ENCODE results near the gene FCN2. TPM values are rescaled to one million over a fixed set of nuclear protein-coding genes. Genes with fewer than 3 reads are reported as not detected.

FCN2 gene
- total and polyA plus RNA-seq, 2 experiments from 2014 or later: not detected

DNA sequence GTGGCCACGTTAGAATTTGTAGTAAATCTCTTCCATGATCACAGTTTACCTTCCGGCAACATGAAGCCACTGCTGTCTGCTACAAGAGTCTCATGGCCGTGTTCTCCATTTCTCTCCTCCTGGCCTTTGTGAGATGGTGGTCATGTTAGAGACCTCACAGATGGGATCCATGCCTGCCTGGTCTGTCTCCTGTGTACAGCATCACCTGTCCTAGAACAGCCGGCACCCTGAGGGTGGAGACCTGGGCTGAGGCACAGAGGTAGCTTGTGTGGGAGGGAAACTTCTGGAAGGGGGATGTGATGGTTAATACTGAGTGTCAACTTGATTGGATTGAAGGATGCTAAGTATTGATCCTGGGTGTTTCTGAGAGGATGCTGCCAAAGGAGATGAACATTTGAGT is 3.1 kb upstream of the FCN2 start:
- no peaks in the 10 kb centered on the region for H4K20me1 ChIP-seq (ENCODE audit: insufficient read depth, poor library complexity, severe bottlenecking)
- WGBS (ENCODE audit: low lambda C conversion rate, missing lambda C conversion rate): 91% methylated on average over 4 of the region's 4 CpGs

DNA sequence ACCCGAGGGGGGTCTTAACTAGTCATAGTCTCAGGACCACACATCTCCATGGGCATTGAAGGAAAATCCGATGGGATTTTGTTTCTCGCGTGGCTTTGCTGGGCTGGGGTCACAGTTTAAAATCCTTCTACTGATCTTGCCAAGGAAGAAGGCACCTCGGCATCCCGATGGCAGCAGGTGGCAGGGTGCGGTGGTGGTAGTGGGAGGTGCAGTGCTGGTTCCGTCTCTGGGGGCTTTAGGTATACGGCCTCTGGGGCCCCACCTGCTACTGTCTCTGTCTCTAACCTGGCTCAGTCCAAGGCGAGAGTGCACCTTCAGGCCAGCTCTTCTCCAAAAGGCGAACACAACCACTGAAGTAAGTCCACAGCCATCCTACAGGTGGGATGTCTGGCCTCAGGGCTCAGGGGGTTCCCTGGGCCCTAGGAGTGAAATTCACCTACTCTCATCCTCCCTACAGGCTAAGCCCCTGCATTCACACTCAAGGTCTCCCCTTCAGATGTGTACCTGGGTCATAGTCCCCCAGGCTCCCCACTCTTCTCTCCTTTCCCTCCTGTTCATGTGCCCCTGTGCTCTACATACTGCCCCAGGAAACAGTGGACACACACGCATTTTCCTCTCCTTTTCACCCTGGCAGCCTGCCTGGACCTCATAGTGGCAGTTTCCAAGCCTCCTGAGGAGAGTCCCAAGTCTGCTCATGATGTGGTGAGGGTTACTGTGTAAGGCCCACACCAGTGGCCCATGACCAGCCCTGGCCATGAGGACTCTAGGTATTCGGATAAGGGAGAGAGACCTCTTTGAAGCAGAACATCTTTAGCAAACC is 736 bp upstream of the FCN2 start:
- no peaks in the 10 kb centered on the region for H4K20me1 ChIP-seq (ENCODE audit: insufficient read depth, poor library complexity, severe bottlenecking)
- H2AFZ ChIP-seq: no peak overlapping the region
- no peaks in the 10 kb centered on the region for H3K36me3 ChIP-seq (replicated peaks; ENCODE audit: insufficient read depth, low read depth)
- H3K9me2 ChIP-seq (replicated peaks; ENCODE audit: insufficient read depth): no peaks in the 10 kb centered on the region
- H3K4me1 ChIP-seq (ENCODE audit: insufficient read depth): no peaks in the 10 kb centered on the region
- no peaks in the 10 kb centered on the region for H3K9me3 ChIP-seq (ENCODE audit: low read depth)
- no peaks in the 10 kb centered on the region for H3K79me2 ChIP-seq
- no peak overlapping the region for H3K4me2 ChIP-seq
- peaks cover 5% of the 10 kb centered on the region for H3K27me3 ChIP-seq
- H3K27ac ChIP-seq: no peak overlapping the region
- no peak for TF ChIP-seq EZH2phosphoT487 (IDR thresholded peaks at IDR 0.05; ENCODE audit: low read depth, severe bottlenecking, unreplicated experiment)
- no peak for TF ChIP-seq EZH2 (IDR thresholded peaks at IDR 0.05; ENCODE audit: borderline replicate concordance)
- TF ChIP-seq, protein P1, sequence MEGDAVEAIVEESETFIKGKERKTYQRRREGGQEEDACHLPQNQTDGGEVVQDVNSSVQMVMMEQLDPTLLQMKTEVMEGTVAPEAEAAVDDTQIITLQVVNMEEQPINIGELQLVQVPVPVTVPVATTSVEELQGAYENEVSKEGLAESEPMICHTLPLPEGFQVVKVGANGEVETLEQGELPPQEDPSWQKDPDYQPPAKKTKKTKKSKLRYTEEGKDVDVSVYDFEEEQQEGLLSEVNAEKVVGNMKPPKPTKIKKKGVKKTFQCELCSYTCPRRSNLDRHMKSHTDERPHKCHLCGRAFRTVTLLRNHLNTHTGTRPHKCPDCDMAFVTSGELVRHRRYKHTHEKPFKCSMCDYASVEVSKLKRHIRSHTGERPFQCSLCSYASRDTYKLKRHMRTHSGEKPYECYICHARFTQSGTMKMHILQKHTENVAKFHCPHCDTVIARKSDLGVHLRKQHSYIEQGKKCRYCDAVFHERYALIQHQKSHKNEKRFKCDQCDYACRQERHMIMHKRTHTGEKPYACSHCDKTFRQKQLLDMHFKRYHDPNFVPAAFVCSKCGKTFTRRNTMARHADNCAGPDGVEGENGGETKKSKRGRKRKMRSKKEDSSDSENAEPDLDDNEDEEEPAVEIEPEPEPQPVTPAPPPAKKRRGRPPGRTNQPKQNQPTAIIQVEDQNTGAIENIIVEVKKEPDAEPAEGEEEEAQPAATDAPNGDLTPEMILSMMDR (IDR thresholded peaks at IDR 0.05; ENCODE audit: poor library complexity): no peak
- 94% methylated on average over 13 of the region's 13 CpGs for WGBS (ENCODE audit: low lambda C conversion rate, missing lambda C conversion rate)
- no peak for DNase-seq (ENCODE audit: low spot score)
- no peak overlapping the region for H3K4me3 ChIP-seq

More for the DNA sequence above, 3.1 kb upstream of the FCN2 start:
- Histone ChIP-seq H3K4me2 (no peak overlapping the region), H2AFZ (no peak overlapping the region), H3K9me3 (ENCODE audit: low read depth) (no peaks in the 10 kb centered on the region), H3K27me3 (peaks cover 5% of the 10 kb centered on the region), H3K4me3 (no peak overlapping the region), H3K9me2 (replicated peaks; ENCODE audit: insufficient read depth) (no peaks in the 10 kb centered on the region), H3K4me1 (ENCODE audit: insufficient read depth) (no peaks in the 10 kb centered on the region), H3K27ac (no peak overlapping the region), H3K79me2 (no peaks in the 10 kb centered on the region), H3K36me3 (replicated peaks; ENCODE audit: insufficient read depth, low read depth) (no peaks in the 10 kb centered on the region)
- TF ChIP-seq, protein P1 (IDR thresholded peaks at IDR 0.05; ENCODE audit: poor library complexity): no peak
- TF ChIP-seq EZH2 (IDR thresholded peaks at IDR 0.05; ENCODE audit: borderline replicate concordance) (no peak), EZH2phosphoT487 (IDR thresholded peaks at IDR 0.05; ENCODE audit: low read depth, severe bottlenecking, unreplicated experiment) (no peak)
- no peak for DNase-seq (ENCODE audit: low spot score)

DNA sequence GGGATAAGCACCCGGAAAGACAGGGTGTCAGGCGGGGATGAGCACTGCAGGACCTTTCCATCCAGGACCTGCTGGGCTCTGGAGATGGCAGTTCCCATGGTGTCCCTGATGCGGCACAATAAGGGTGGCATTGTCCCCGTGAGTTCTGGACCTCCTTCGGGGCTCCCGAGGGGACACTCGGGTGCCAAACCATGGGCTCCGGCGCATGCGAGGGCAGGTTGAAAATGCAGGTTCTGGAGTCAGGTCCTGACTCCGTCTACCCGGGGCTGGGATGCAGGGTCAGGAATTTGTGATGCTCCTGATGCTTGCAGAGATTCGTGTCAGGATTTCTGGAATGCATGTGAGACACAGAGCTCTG is 682 bp downstream of the FCN2 start:
- 94% methylated on average over 13 of the region's 13 CpGs for WGBS (ENCODE audit: low lambda C conversion rate, missing lambda C conversion rate)
- no peak overlapping the region for H3K4me3 ChIP-seq
- no peaks in the 10 kb centered on the region for H3K9me3 ChIP-seq (ENCODE audit: low read depth)
- no peaks in the 10 kb centered on the region for H4K20me1 ChIP-seq (ENCODE audit: insufficient read depth, poor library complexity, severe bottlenecking)
- H3K4me2 ChIP-seq: no peak overlapping the region
- peaks cover 5% of the 10 kb centered on the region for H3K27me3 ChIP-seq
- no peak for DNase-seq (ENCODE audit: low spot score)
- no peaks in the 10 kb centered on the region for H3K36me3 ChIP-seq (replicated peaks; ENCODE audit: insufficient read depth, low read depth)
- H3K4me1 ChIP-seq (ENCODE audit: insufficient read depth): no peaks in the 10 kb centered on the region
- no peaks in the 10 kb centered on the region for H3K9me2 ChIP-seq (replicated peaks; ENCODE audit: insufficient read depth)
- H3K27ac ChIP-seq: no peak overlapping the region
- no peaks in the 10 kb centered on the region for H3K79me2 ChIP-seq
- TF ChIP-seq EZH2 (IDR thresholded peaks at IDR 0.05; ENCODE audit: borderline replicate concordance) (no peak), EZH2phosphoT487 (IDR thresholded peaks at IDR 0.05; ENCODE audit: low read depth, severe bottlenecking, unreplicated experiment) (no peak)
- TF ChIP-seq, protein P1 (IDR thresholded peaks at IDR 0.05; ENCODE audit: poor library complexity): no peak
- no peak overlapping the region for H2AFZ ChIP-seq

Data from hepatocyte (in vitro differentiated cells).